A549 (cell line): Measurements from ENCODE around the gene TRIM38. TPM values are rescaled to one million over a fixed set of nuclear protein-coding genes. Genes with fewer than 3 reads are reported as not detected.

ENCODE experiments used
- ATAC-seq, 2 experiments: fragments of 200-7000 bp in 1 of 2; fragments of >200 bp in 1 of 2; cut with Nextera tagmentation in 1 of 2; cut with Tn5 transposase in 1 of 2; 3 replicates each; pipeline versions ENCODE4 v1.8.0 to v1.9.1; 2018 to 2020; ENCODE audit warnings: mild to moderate bottlenecking in 1 of 2, moderate library complexity in 1 of 2
- CTCF ChIA-PET: fragments of 300-600 bp; sonication (Branson Sonifier 250); formaldehyde crosslinking; extraction: SDS; loops from one replicate; lab custom pipeline; 2021; ENCODE audit warnings: antibody characterized with exemption, inconsistent platforms; lab: Yijun Ruan, JAX
- POLR2A ChIA-PET: fragments of 350-600 bp; formaldehyde crosslinking; extraction: SDS; loops from one replicate; lab custom pipeline; 2021; ENCODE audit warnings: antibody characterized with exemption, inconsistent platforms; lab: Yijun Ruan, JAX
- DNase-seq, 2 experiments: peaks; one replicate each; pipeline versions ENCODE4 v3.0.0 to v3.0.0-alpha.2; 2011 to 2016; ENCODE audit warnings: low read depth in 1 of 2, low spot score in 1 of 2
- FAIRE-seq: peaks from 2 replicates; lab custom pipeline; 2011; peaks lifted over from hg19 to GRCh38; lab: Jason Lieb, UNC
- H3K27ac ChIP-seq, 2 experiments: fragments of >200 bp; sonication (Bioruptor Twin); formaldehyde crosslinking; 3 replicates each; pipeline ENCODE4 v1.5.1; 2016 to 2017
- H3K4me1 ChIP-seq: fragments of >200 bp; sonication (Bioruptor Twin); formaldehyde crosslinking; 3 replicates; pipeline ENCODE4 v1.6.1; 2016
- H3K4me2 ChIP-seq: fragments of >200 bp; sonication (Bioruptor Twin); formaldehyde crosslinking; 3 replicates; pipeline ENCODE4 v1.6.1; 2016
- H3K4me3 ChIP-seq: fragments of >200 bp; sonication (Bioruptor Twin); formaldehyde crosslinking; 3 replicates; pipeline ENCODE4 v1.5.1; 2016
- H3K9me3 ChIP-seq: fragments of >200 bp; sonication (Bioruptor Twin); formaldehyde crosslinking; 3 replicates; pipeline ENCODE4 v1.6.1; 2016
- CBX2 ChIP-seq: fragments of 200-600 bp; sonication (generic); IDR thresholded peaks from 2 replicates; pipeline ENCODE4 v1.6.1; 2016; ENCODE audit warnings: low read depth, mild to moderate bottlenecking, borderline replicate concordance
- CHD2 ChIP-seq: fragments of 150-350 bp; IDR thresholded peaks from 2 replicates; pipeline ENCODE4 v1.6.1; 2014; ENCODE audit warnings: low read length; ENCODE audit not compliant: partially characterized antibody
- CHD4 ChIP-seq: fragments of 200-600 bp; sonication (generic); IDR thresholded peaks from 2 replicates; pipeline ENCODE4 v1.6.1; 2016; ENCODE audit warnings: antibody characterized with exemption, mild to moderate bottlenecking, borderline replicate concordance
- EHMT2 ChIP-seq: fragments of 200-600 bp; sonication (generic); IDR thresholded peaks from 2 replicates; pipeline ENCODE4 v1.6.1; 2016; ENCODE audit warnings: antibody characterized with exemption, low read depth, mild to moderate bottlenecking, moderate library complexity
- FOSB ChIP-seq: fragments of 250-450 bp; sonication (Bioruptor Pico); IDR thresholded peaks from 2 replicates; pipeline ENCODE4 v1.5.0; 2020; ENCODE audit warnings: mild to moderate bottlenecking, moderate library complexity
- FOXS1 ChIP-seq: fragments of 250-450 bp; sonication (Bioruptor Pico); IDR thresholded peaks from 2 replicates; pipeline ENCODE4 v1.5.0; 2020; ENCODE audit warnings: mild to moderate bottlenecking, moderate library complexity
- GATA3 ChIP-seq: IDR thresholded peaks from 2 replicates; pipeline ENCODE4 v1.6.1; 2012; ENCODE audit warnings: borderline replicate concordance
- HDAC2 ChIP-seq: fragments of 200-600 bp; sonication (generic); IDR thresholded peaks from 2 replicates; pipeline ENCODE4 v1.6.1; 2016
- HOXB5 ChIP-seq: fragments of 250-450 bp; sonication (Bioruptor Pico); IDR thresholded peaks from 2 replicates; pipeline ENCODE4 v1.5.0; 2020; ENCODE audit warnings: mild to moderate bottlenecking, moderate library complexity
- JUNB ChIP-seq: fragments of >200 bp; sonication (Bioruptor Twin); formaldehyde crosslinking; IDR thresholded peaks from 2 replicates; pipeline ENCODE4 v1.6.1; 2016
- NR3C1 ChIP-seq: fragments of >200 bp; sonication (Bioruptor Twin); formaldehyde crosslinking; IDR thresholded peaks from 3 replicates; pipeline ENCODE4 v1.6.1; 2017
- POLR2A ChIP-seq: IDR thresholded peaks from 2 replicates; pipeline ENCODE4 v1.6.1; 2012; ENCODE audit warnings: mild to moderate bottlenecking, low read length
- POLR2AphosphoS2 ChIP-seq: conservative IDR thresholded peaks from 2 replicates; pipeline ENCODE4 v1.6.1; 2012; ENCODE audit warnings: low read length, improper control_type of control experiment, inconsistent platforms
- TP53 ChIP-seq: fragments of 250-450 bp; sonication (Bioruptor Pico); IDR thresholded peaks from 2 replicates; pipeline ENCODE4 v1.5.0; 2021; ENCODE audit warnings: mild to moderate bottlenecking, moderate library complexity
- polyA plus RNA-seq, 4 experiments: library from polyadenylated mRNA; depleted of rRNA in 3 of 4; stranded (reverse); fragments of >200 nt; fragmentation: RNase III in 1 of 4; extraction: RNeasy Plus Mini Kit Qiagen cat#74134 plus additional on column Dnase treatment in 1 of 4; gene quantifications; 2 replicates in 3 of 4; 3 replicates in 1 of 4; pipeline ENCODE4 v1.2.3, GENCODE V29; 2011 to 2017
- TF ChIP-seq, protein P1 (sequence below): IDR thresholded peaks from 2 replicates; pipeline ENCODE4 v1.6.1; 2012
- TF ChIP-seq, protein P2 (sequence below): fragments of 150-350 bp; IDR thresholded peaks from 2 replicates; pipeline ENCODE4 v1.6.1; 2014; ENCODE audit warnings: low read depth, mild to moderate bottlenecking, low read length
- TF ChIP-seq, protein P3 (sequence below): fragments of 250-450 bp; sonication (Bioruptor Pico); IDR thresholded peaks from 2 replicates; pipeline ENCODE4 v1.5.0; 2020; ENCODE audit warnings: low read depth, mild to moderate bottlenecking, moderate library complexity
- TF ChIP-seq, protein P4 (sequence below): fragments of 250-450 bp; sonication (Bioruptor Pico); IDR thresholded peaks from 2 replicates; pipeline ENCODE4 v1.5.0; 2021; ENCODE audit warnings: mild to moderate bottlenecking, moderate library complexity, borderline replicate concordance
- TF ChIP-seq, protein P5 (sequence below): fragments of >200 bp; sonication (Bioruptor Twin); formaldehyde crosslinking; IDR thresholded peaks from 3 replicates; pipeline ENCODE4 v1.6.1; 2016

The TRIM38 gene
- polyA plus RNA-seq, 2 of the 4 experiments (the other 2 are of a cell fraction): 1.7 to 3.4 TPM

DNA sequence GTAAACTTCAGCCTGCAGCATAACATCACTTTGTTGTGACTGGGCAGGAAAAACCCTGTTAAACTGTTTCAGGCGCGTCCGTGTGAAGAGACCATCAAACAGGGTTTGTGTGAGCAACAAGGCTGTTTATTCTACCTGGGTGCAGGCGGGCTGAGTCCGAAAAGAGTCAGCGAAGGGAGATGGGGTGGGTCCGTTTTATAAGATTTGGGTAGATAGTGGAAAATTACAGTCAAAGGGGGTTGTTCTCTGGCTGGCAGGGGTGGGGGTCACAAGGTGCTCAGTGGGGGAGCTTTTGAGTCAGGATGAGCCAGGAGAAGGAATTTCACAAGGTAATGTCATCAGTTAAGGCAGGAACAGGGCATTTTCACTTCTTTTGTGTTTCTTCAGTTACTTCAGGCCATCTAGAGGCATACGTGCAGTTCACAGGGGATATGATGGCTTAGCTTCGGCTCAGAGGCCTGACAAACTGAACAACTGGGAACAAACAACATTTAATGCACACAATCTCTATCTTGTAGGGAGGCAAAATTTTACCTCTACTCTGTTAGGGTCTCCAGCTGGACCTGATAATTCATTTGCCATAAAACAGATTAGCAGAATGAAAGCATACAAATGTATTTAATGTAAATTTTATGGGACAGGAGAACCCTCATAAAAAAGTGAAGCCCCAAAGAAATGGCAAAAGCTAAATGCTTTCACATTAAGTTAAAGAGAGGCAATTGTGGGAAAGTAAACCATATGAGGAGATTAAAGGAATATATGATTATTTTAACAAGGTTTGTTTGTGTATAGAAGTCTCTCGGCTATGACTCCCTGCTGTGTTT lies 66.4 kb downstream of the TRIM38 start (continued):
- TF ChIP-seq CHD2: no peak
- no peak for TF ChIP-seq POLR2AphosphoS2
- TF ChIP-seq, protein P1, sequence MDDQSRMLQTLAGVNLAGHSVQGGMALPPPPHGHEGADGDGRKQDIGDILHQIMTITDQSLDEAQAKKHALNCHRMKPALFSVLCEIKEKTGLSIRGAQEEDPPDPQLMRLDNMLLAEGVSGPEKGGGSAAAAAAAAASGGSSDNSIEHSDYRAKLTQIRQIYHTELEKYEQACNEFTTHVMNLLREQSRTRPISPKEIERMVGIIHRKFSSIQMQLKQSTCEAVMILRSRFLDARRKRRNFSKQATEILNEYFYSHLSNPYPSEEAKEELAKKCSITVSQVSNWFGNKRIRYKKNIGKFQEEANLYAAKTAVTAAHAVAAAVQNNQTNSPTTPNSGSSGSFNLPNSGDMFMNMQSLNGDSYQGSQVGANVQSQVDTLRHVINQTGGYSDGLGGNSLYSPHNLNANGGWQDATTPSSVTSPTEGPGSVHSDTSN: no peak
- no peak for TF ChIP-seq EHMT2
- no peak for TF ChIP-seq HDAC2
- peak; percentile 83 for TF ChIP-seq HOXB5 (CRISPR knock-in tag)
- TF ChIP-seq, protein P2, sequence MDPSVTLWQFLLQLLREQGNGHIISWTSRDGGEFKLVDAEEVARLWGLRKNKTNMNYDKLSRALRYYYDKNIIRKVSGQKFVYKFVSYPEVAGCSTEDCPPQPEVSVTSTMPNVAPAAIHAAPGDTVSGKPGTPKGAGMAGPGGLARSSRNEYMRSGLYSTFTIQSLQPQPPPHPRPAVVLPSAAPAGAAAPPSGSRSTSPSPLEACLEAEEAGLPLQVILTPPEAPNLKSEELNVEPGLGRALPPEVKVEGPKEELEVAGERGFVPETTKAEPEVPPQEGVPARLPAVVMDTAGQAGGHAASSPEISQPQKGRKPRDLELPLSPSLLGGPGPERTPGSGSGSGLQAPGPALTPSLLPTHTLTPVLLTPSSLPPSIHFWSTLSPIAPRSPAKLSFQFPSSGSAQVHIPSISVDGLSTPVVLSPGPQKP: no peak
- TF ChIP-seq TP53 (CRISPR knock-in tag): no peak
- TF ChIP-seq, protein P3, sequence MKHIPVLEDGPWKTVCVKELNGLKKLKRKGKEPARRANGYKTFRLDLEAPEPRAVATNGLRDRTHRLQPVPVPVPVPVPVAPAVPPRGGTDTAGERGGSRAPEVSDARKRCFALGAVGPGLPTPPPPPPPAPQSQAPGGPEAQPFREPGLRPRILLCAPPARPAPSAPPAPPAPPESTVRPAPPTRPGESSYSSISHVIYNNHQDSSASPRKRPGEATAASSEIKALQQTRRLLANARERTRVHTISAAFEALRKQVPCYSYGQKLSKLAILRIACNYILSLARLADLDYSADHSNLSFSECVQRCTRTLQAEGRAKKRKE: peak; percentile 97
- TF ChIP-seq FOSB (CRISPR knock-in tag): no peak
- TF ChIP-seq NR3C1: no peak
- no peak for TF ChIP-seq CBX2
- TF ChIP-seq, protein P4, sequence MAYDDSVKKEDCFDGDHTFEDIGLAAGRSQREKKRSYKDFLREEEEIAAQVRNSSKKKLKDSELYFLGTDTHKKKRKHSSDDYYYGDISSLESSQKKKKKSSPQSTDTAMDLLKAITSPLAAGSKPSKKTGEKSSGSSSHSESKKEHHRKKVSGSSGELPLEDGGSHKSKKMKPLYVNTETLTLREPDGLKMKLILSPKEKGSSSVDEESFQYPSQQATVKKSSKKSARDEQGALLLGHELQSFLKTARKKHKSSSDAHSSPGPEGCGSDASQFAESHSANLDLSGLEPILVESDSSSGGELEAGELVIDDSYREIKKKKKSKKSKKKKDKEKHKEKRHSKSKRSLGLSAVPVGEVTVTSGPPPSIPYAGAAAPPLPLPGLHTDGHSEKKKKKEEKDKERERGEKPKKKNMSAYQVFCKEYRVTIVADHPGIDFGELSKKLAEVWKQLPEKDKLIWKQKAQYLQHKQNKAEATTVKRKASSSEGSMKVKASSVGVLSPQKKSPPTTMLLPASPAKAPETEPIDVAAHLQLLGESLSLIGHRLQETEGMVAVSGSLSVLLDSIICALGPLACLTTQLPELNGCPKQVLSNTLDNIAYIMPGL: 0 out of 2 replicates have a peak, but pooled peaks have one; percentile 51
- TF ChIP-seq, protein P5, sequence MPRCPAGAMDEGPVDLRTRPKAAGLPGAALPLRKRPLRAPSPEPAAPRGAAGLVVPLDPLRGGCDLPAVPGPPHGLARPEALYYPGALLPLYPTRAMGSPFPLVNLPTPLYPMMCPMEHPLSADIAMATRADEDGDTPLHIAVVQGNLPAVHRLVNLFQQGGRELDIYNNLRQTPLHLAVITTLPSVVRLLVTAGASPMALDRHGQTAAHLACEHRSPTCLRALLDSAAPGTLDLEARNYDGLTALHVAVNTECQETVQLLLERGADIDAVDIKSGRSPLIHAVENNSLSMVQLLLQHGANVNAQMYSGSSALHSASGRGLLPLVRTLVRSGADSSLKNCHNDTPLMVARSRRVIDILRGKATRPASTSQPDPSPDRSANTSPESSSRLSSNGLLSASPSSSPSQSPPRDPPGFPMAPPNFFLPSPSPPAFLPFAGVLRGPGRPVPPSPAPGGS: no peak

DNA sequence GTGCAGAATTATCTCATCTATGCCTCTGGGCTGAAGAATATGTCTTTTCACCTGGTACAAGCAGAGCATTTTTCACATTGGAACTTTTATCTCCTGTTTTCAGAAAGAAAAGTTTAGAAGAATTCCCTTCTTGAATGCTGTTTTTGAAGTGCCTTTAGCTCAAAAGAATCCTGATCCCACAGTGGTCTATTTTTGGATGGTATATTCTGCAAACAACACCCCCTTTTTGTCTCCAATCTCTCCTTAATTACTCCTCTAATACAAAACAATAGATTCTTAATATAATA lies 66.9 kb downstream of the TRIM38 start:
- TF ChIP-seq CHD4 (no peak), NR3C1 (no peak), FOXS1 (CRISPR knock-in tag) (no peak), GATA3 (no peak), HDAC2 (no peak), JUNB (no peak), POLR2A (no peak)
- TF ChIP-seq, protein P2: no peak
- TF ChIP-seq, protein P4: no peak
- TF ChIP-seq, protein P3: no peak
- ChIA-PET POLR2A (interaction anchor here (0.9 to 10.6 kb wide), 6 partner anchors 10 to 1864 kb away, joined by 3 to 238 read pairs (median 52); a partner anchor contains a TSS), CTCF (interaction anchor here (1.5 kb wide), 1 partner anchor 36 kb away, joined by 4 read pairs; no protein-coding TSS in a partner anchor)
- FAIRE-seq (no peak), ATAC-seq (no peak), DNase-seq (no peak)
- H3K4me1 ChIP-seq: peaks cover 47% of the 10 kb centered on the region
- H3K27ac ChIP-seq: peak overlapping the region; percentile 95 to 100
- peak overlapping the region; percentile 56; the same call in 1 of the 3 replicates for H3K4me3 ChIP-seq
- H3K9me3 ChIP-seq: no peaks in the 10 kb centered on the region
- H3K4me2 ChIP-seq: peak overlapping the region; percentile 94
